Duodenal mucosa (tissue), 2 donors: ENCODE results near the gene MYOM1.

Source experiments
- H3K27ac ChIP-seq: one replicate; pipeline ENCODE4 v1.7.0; 2013; ENCODE audit warnings: low read depth, low read length
- H3K27me3 ChIP-seq, 2 donors: one replicate each; pipeline ENCODE4 v1.7.0; 2013; ENCODE audit warnings: low read length in 2 of 2, control low read depth in 1 of 2; ENCODE audit not compliant: insufficient read depth in 2 of 2, control insufficient read depth in 1 of 2
- H3K36me3 ChIP-seq, 2 donors: one replicate each; pipeline ENCODE4 v1.7.0; 2013; ENCODE audit warnings: low read length in 2 of 2, control low read depth in 1 of 2; ENCODE audit not compliant: insufficient read depth in 2 of 2, control insufficient read depth in 1 of 2
- H3K4me1 ChIP-seq, 2 donors: one replicate each; pipeline ENCODE4 v1.7.0; 2013; ENCODE audit warnings: low read length in 2 of 2, control low read depth in 1 of 2; ENCODE audit not compliant: insufficient read depth in 2 of 2, control insufficient read depth in 1 of 2
- H3K4me3 ChIP-seq, 2 donors: one replicate each; pipeline ENCODE4 v1.7.0; 2013; ENCODE audit warnings: low read length in 2 of 2, low read depth in 1 of 2
- H3K9ac ChIP-seq, 2 donors: one replicate each; pipeline ENCODE4 v1.7.0; 2013; ENCODE audit warnings: low read length in 2 of 2, low read depth in 1 of 2
- H3K9me3 ChIP-seq, 2 donors: one replicate each; pipeline ENCODE4 v1.7.0; 2013; ENCODE audit warnings: low read length in 2 of 2, control low read depth in 1 of 2; ENCODE audit not compliant: control insufficient read depth in 1 of 2

The MYOM1 gene

DNA sequence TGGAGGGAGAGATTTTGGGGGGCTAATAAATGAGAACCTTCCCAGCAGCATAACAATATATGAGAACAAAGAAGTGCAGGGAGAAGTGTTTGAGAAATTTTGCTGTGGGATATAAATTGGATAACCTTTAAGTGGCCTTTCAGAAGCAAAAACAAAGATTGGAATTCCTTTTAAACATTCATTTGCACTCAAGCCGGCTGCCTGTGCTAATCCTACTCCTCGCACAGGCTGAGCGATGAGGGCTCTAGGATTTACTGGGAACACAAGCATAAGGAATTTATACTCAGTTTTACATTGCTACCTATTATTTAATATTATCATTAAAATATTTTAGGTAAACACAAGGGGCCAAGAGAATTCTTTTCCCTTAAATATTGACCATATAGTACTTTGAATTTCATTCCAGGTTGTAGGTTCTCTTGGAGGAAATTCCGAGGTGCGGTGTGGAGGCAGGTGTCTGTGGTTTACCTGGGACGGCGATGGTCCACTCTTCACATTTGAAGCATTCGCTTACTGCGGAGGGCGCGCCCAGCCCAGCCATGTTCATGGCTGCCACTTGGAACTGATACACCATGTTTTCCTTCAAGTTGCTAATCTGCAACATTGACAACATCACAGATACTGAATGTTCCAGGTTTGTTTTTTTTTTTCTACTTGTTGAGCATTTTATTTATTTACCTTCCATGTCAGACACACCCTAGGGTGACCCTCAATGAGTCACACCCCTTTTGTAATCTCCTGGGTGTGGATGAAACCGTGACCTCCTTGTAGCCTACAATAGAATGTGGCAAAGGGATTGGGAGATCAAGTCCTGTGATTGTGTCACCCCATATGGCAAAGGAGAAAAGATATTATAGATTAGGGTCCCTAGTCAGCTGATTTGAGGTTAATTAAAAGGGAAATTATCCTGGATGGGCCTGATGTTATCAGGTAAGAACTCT is 100.1 kb downstream of the MYOM1 start:
- Histone ChIP-seq H3K9me3 (no peaks in the 10 kb centered on the region), H3K36me3 (no peaks in the 10 kb centered on the region), H3K27ac (no peak overlapping the region), H3K9ac (no peak overlapping the region), H3K27me3 (no peaks in the 10 kb centered on the region), H3K4me3 (no peak overlapping the region), H3K4me1 (peaks cover 0 to 6% of the 10 kb centered on the region in 2 donors)

DNA sequence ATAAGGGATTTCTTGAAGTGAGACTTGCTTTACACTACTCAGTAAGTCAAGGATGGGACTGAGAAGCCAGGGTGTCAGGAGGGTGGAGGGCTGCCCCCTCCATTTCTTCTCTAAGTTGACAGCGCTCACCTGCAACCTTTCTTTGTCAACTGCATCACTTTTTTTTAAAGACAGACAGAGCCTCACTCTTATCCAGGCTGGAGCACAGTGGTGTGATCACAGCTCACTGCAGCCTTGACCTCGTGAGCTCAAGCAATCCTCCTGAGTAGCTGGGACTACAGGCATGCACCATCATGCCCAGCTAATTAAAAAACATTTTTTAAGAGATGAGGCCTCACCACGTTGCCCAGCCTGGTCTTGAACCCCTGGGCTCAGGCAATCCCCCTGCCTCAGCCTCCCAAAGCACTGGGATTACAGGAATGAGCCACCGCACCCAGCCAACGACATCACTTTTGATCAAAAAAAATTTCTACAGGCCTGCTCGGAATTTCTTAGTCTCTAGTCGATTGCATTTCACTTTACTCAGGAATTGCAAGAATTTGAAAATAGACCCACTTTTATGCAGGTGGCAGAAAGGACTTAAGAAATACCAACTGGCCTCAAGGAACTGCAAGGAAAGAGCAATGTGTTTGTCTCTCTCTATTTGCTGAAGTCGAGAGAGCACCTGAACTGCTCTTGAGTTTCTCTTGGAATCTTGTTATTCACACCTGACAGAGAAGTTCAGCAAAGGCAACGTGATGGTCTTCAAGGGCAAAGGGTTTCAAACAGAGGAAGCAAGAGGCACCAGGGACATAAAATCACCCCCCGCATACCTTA is 101.4 kb downstream of the MYOM1 start:
- Histone ChIP-seq H3K4me3 (no peak overlapping the region), H3K27ac (no peak overlapping the region), H3K36me3 (no peaks in the 10 kb centered on the region), H3K9ac (no peak overlapping the region), H3K4me1 (peaks cover 0 to 6% of the 10 kb centered on the region in 2 donors), H3K27me3 (no peaks in the 10 kb centered on the region), H3K9me3 (no peaks in the 10 kb centered on the region)

DNA sequence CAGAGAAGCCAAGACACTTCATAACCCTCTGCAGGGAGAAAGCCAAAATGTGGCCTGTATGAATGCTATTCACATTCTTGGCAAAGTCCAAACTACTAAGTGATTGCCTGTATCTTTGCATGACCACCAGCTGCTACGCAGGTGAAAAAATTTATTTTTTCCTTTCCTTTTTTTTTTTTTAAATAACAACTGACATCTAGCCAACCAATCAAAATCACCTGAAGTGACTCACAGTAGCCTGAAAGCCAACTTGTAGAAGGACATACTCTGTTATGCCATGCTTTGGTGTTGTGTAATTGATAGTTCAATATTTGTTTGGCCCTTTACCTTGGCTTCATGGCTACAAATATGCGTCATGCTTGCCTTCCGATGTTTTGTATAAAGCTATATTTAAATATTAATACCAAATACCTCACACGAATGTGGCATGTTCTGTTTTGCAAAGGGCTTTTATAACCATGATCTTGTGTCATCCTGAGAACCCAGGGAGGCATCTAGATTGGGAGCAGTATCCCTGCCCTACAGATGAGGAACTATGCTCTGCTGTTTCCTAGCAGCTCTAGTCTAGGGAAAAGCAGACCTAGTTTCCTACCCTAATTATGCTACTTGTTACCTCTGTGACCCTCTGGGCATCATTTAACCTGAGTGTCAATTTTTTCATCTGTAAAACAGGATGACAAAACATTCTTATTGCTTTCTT is 102.1 kb downstream of the MYOM1 start:
- Histone ChIP-seq H3K9me3 (no peaks in the 10 kb centered on the region), H3K4me3 (no peak overlapping the region), H3K36me3 (no peaks in the 10 kb centered on the region), H3K27ac (no peak overlapping the region), H3K27me3 (no peaks in the 10 kb centered on the region), H3K4me1 (peaks cover 0 to 6% of the 10 kb centered on the region in 2 donors), H3K9ac (no peak overlapping the region)

DNA sequence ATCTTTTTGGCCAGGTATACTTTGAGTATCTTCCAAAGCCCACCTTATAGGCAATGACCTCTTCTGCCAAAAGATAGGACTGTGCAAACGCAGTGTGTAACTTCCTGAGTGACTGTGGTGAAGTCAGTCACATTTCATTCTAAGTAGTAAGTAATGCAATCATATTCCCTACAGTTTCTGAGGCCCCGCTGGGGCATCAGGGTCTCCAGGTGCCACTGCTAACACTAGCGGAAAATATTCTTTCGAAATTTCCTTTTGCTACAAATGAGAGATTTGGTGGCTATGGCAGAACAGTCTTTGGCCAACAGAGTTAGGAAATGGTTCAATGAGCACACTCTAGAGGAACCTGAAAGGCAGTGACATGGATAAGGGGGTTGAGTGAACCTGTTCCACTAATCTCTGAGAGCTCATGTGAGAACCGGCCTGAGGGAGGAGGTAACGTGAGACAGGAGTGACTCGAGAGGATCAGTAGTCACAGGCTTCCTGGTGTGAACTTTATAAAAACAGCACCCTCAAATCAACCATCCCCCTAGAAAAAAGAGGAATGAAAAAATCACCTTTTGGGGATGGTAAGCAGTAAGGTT is 104.2 kb downstream of the MYOM1 start:
- Histone ChIP-seq H3K36me3 (no peaks in the 10 kb centered on the region), H3K4me1 (peaks cover 0 to 5% of the 10 kb centered on the region in 2 donors), H3K27ac (no peak overlapping the region), H3K9ac (no peak overlapping the region), H3K27me3 (no peaks in the 10 kb centered on the region), H3K9me3 (no peaks in the 10 kb centered on the region), H3K4me3 (no peak overlapping the region)

DNA sequence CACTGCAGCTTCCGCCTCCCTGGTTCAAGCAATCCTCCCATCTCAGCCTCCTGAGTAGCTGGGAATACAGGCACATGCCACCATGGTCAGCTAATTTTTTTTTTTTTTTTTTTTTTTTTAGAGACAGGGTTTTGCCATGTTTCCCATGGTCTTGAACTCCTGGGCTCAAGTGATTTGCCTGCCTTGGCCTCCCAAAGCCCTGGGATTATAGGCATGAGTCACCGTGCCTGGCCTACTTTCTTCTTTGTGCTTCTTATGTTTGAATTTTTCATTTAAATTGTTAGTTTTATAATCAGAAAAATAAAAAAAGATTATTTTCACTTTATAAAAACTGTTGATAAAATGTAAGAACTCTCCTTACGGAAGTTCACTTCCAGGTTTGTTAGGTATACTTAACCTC is 105.3 kb downstream of the MYOM1 start:
- no peak overlapping the region for H3K27ac ChIP-seq
- H3K4me3 ChIP-seq, result no peak overlapping the region
- H3K9me3 ChIP-seq, result no peaks in the 10 kb centered on the region
- no peaks in the 10 kb centered on the region for H3K4me1 ChIP-seq
- H3K36me3 ChIP-seq, result no peaks in the 10 kb centered on the region
- no peak overlapping the region for H3K9ac ChIP-seq
- no peaks in the 10 kb centered on the region for H3K27me3 ChIP-seq

DNA sequence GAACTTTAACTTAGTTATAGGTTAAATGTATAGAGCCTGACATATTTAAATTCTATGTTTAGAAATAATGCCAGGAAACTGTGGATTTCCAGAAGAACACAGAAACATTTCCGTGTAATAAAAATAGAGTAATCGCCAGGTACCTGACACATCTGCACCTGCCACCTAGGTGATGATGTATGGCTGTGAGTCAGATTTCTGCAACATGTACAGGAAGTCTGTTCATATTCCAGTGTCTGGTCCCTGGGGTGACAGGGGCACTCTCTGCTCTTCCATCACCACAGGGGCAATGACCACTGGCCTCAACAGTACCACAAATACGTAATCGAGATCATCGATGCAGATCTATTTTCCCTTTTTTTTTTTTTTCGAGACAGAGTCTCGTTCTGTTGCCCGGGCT is 105.7 kb downstream of the MYOM1 start:
- no peak overlapping the region for H3K27ac ChIP-seq
- no peaks in the 10 kb centered on the region for H3K36me3 ChIP-seq
- no peaks in the 10 kb centered on the region for H3K27me3 ChIP-seq

DNA sequence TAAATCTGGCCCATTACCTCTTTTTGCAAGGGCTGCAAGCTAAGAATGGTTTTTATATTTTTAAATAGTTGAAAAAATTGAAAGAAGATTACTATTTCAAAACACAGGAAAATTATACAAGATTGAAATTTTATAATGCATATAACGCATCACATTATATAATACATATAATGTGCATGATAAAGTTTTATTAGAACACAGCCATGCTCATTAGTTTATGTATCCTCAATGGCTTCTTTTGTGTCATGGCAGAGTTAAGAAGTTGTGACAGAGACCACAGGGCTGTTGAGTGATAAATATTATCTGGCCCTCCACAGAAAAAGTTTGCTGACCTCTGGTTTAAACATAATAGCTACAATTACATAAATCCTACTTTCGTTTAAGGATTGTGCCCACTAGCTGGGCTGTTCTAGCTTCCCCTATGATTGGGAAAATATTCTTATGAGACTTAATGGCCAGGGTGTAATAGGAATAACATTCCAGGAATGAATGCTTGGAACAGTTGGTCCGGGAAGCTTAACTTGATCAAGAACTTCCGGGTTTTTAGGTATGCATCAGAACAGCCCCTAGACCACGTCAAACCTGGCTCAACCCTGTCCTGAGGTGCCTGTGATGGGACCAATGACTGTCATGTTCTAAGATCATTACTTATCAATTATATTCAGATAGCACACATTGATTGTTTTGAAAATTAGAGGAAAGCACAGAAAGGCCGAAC is 108.1 kb downstream of the MYOM1 start:
- Histone ChIP-seq H3K4me3 (no peak overlapping the region), H3K36me3 (no peaks in the 10 kb centered on the region), H3K27me3 (no peaks in the 10 kb centered on the region), H3K9me3 (no peaks in the 10 kb centered on the region), H3K27ac (no peak overlapping the region), H3K4me1 (no peaks in the 10 kb centered on the region), H3K9ac (no peak overlapping the region)

More for the DNA sequence above, 105.7 kb downstream of the MYOM1 start:
- Histone ChIP-seq H3K4me3 (no peak overlapping the region), H3K9me3 (no peaks in the 10 kb centered on the region), H3K9ac (no peak overlapping the region), H3K4me1 (no peaks in the 10 kb centered on the region)

DNA sequence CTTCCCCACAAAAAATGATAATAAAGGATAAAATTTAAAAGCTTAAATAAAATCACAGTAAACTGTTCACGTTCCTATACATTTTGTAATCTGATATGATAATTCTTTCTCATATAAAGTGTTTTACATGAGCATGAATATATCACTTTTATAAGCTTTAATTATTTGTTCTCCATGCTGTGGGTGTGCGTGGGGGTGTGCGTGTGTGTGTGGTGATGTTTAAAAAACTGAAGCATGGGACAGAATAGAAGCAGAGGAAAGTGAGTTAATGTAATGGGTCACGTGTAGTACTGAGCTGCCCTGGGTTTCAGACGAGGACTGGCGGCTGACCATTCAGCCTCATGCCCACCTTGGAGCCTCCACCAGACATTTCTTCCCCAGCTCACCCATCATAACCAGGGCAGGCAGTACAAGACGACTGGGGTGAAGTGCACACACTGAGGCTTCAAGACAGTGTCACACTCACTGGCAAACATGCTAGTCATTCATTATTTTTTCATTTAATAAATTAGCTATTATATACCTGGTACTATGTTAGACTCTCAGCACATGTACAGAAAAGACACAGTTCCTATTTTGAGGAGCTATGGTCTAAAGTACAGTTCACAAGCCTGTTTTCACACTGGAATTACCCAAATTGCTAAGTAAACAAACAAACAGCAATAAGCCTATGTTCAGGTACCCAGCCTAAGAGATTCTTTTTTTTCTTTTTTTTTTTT is 109.6 kb downstream of the MYOM1 start:
- Histone ChIP-seq H3K4me3 (no peak overlapping the region), H3K4me1 (no peaks in the 10 kb centered on the region), H3K27ac (no peak overlapping the region), H3K27me3 (no peaks in the 10 kb centered on the region), H3K36me3 (no peaks in the 10 kb centered on the region), H3K9me3 (no peaks in the 10 kb centered on the region), H3K9ac (no peak overlapping the region)

DNA sequence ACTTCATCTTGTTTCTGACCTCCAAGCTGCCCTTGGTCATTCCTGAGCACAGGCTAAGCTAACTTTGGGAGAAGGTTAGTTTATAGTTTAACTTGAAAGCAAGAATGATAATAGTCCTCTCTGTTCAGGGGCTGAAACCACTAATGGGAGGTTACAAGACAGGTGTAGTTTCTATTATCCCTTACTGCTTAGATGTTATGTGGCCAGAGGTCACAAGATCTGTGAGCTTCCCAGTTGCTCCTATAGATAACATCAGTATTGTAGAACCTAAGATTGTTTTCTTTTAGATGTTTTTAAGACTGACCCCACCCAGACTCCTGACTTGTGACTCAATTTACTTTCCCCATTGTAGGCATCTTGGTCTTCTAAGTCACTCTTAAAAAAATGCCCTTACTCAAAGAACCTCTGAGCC is 112.0 kb downstream of the MYOM1 start:
- Histone ChIP-seq H3K4me1 (peaks cover 7 to 10% of the 10 kb centered on the region in 2 donors), H3K36me3 (no peaks in the 10 kb centered on the region), H3K27ac (no peak overlapping the region)

More for the DNA sequence above, 112.0 kb downstream of the MYOM1 start:
- H3K9me3 ChIP-seq, result no peaks in the 10 kb centered on the region
- no peak overlapping the region for H3K9ac ChIP-seq
- no peak overlapping the region for H3K4me3 ChIP-seq
- no peaks in the 10 kb centered on the region for H3K27me3 ChIP-seq
